T-helper 2 cell treated with Interferon-gamma antibody and Interleukin-4, amounts not matched to agents 5 μg/mL and 100 μg/mL, for 36 hours (primary cell): ENCODE data around the gene RFC5.

Source experiments
- DNase-seq: peaks from one replicate; pipeline ENCODE4 v3.0.0; 2021; ENCODE audit warnings: low spot score
- H3K27ac Mint-ChIP-seq: one replicate; pipeline ENCODE4 v1.8.0; 2021; ENCODE audit warnings: mild to moderate bottlenecking, mixed read lengths
- H3K27me3 Mint-ChIP-seq: one replicate; pipeline ENCODE4 v1.8.0; 2021; ENCODE audit warnings: low read depth, mixed read lengths
- H3K36me3 Mint-ChIP-seq: one replicate; pipeline ENCODE4 v1.8.0; 2021; ENCODE audit warnings: low read depth, mixed read lengths
- H3K4me1 Mint-ChIP-seq: one replicate; pipeline ENCODE4 v1.8.0; 2021; ENCODE audit warnings: low read depth, mixed read lengths
- H3K4me3 Mint-ChIP-seq: one replicate; pipeline ENCODE4 v1.8.0; 2022; ENCODE audit warnings: mild to moderate bottlenecking, moderate library complexity, mixed read lengths
- H3K9me3 Mint-ChIP-seq: one replicate; pipeline ENCODE4 v1.8.0; 2021; ENCODE audit warnings: mixed read lengths

Gene RFC5

DNA sequence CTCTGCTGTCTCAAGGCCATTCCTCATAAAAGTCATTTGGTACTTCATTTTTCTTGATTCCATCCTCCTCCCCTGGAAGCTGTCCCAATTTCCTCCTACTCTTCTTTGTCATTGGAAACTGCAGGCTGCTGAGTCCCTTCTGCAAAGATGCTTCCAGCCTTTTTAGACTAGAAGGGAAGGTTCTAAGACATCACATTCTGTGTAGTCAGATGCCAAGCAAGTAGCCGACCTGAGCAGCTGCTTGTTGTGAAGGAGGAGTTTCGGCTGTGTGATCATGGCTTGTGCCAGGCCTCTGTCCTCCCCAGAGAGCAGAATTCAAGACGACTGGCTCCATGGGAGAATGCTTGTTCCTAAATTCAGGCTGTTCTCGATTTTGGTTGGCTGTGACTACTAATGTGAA is 8.7 kb downstream of the RFC5 start:
- DNase-seq: no peak
- H3K27me3 Mint-ChIP-seq: no peaks in the 10 kb centered on the region
- H3K9me3 Mint-ChIP-seq: no peaks in the 10 kb centered on the region
- H3K4me1 Mint-ChIP-seq: peaks cover 4% of the 10 kb centered on the region
- H3K36me3 Mint-ChIP-seq: peaks cover 69% of the 10 kb centered on the region
- no peak overlapping the region for H3K27ac Mint-ChIP-seq
- H3K4me3 Mint-ChIP-seq: no peak overlapping the region

DNA sequence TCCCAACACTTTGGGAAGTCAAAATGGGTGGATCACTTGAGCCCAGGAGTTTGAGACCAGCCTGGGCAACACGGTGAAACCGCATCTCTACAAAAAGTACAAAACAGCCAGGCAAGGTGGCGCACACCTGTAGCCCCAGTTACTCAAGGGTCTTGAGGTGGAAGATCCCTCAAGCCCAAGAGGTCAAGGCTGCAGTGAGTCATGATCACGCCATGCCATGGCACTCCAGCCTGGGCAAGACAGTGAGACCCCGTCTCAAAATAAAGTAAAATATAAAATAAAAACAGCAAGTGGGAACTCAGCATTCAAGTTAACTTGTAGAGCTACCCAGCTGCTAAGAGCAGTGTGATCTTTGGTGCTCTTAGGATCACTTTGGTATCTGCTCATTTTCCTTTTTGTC is 12.7 kb downstream of the RFC5 start:
- H3K36me3 Mint-ChIP-seq: peaks cover 69% of the 10 kb centered on the region
- H3K4me1 Mint-ChIP-seq: peaks cover 4% of the 10 kb centered on the region
- no peaks in the 10 kb centered on the region for H3K9me3 Mint-ChIP-seq
- no peak overlapping the region for H3K4me3 Mint-ChIP-seq
- H3K27me3 Mint-ChIP-seq: no peaks in the 10 kb centered on the region
- DNase-seq: no peak
- H3K27ac Mint-ChIP-seq: no peak overlapping the region

GRCh38 chr12:118032188-118032587 is 15.7 kb downstream of the RFC5 start:
- Mint-ChIP-seq H3K27ac (no peak overlapping the region), H3K4me1 (peaks cover 25% of the 10 kb centered on the region), H3K27me3 (no peaks in the 10 kb centered on the region), H3K9me3 (no peaks in the 10 kb centered on the region), H3K4me3 (no peak overlapping the region), H3K36me3 (peaks cover 80% of the 10 kb centered on the region)
- no peak for DNase-seq

DNA sequence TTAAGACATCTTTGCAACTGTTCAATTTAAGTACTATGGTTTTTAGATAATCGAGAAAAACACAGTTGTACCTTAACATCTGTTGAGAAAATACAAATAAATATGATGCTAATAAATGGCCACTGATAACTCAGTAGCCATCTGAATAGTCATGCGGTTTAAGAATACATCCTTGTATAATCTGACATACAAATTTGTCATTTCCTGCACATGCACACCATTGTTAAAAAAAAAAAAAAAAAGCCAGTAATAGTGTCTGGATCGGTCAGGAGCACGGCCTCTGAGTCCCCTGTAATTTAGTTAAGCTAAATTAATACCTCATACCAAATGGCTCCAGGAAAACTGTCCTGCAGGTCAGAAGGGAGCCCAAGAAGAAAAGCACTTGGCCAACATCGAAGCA is 16.8 kb downstream of the RFC5 start:
- Mint-ChIP-seq H3K9me3 (no peaks in the 10 kb centered on the region), H3K4me3 (no peak overlapping the region), H3K36me3 (peaks cover 80% of the 10 kb centered on the region), H3K4me1 (peaks cover 25% of the 10 kb centered on the region), H3K27ac (no peak overlapping the region), H3K27me3 (no peaks in the 10 kb centered on the region)
- no peak for DNase-seq

DNA sequence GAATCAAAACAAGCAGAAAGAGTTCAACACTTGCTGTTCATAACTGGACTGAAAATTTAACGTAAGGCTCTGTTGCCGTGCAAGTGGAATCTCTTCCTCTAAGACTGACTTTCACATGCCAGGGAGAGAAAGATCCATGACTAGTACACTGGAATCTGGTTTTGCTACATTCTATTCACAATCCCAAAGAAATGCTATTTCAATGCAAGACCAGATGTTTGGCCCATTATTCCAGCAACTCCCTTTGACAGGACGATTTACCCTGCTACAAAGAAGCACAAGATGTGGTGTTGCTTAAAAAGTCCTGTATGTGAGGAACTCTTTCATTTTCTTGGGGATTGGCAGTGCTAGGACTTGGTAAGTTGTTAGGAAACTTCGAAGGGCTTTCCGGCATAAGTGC is 17.4 kb downstream of the RFC5 start:
- Mint-ChIP-seq H3K9me3 (no peaks in the 10 kb centered on the region), H3K4me1 (peaks cover 25% of the 10 kb centered on the region), H3K36me3 (peaks cover 80% of the 10 kb centered on the region), H3K4me3 (no peak overlapping the region), H3K27me3 (no peaks in the 10 kb centered on the region), H3K27ac (no peak overlapping the region)
- no peak for DNase-seq

DNA sequence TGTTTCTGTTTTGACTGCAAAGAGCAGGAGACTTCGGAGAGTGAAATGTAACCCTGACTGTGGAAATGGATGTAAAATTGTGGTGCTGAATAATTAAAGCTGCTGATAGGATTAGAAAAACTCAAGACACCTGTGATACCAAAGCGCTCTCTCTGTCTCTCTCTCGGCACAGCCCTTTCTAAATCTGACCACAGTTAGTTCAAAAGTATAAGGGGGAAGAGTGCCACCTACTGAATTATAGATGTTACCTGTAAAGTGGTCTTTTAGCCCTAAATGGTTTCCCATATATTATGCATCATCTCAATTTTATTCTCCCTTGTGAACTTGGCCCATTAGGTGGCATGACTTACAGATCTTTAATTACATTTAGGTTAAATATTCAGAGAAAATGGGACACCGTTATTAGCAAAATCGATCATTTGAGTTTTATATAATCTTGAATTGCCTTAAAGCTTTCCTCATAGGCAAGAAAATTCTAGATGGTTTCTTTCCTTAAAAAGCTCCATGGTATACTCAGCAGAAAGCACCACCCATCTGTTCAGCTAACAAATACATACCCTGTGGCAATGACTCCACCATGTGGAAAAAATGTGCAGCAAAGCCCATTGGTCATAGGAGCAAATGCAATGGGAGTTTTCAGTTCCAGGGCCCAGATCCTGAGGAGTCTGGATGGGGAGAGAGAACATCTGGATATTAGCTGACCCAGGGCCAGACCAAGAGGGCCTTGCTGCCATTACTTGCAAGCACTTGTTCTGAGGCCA is 18.1 kb downstream of the RFC5 start:
- no peaks in the 10 kb centered on the region for H3K27me3 Mint-ChIP-seq
- H3K9me3 Mint-ChIP-seq: no peaks in the 10 kb centered on the region
- H3K4me3 Mint-ChIP-seq: peak overlapping the region; percentile 12

GRCh38 chr12:118035190-118036041 is 18.9 kb downstream of the RFC5 start:
- Mint-ChIP-seq H3K4me3 (peak overlapping the region; percentile 15), H3K27ac (peak overlapping the region; percentile 85), H3K27me3 (no peaks in the 10 kb centered on the region), H3K4me1 (peaks cover 25% of the 10 kb centered on the region), H3K9me3 (no peaks in the 10 kb centered on the region), H3K36me3 (peaks cover 76% of the 10 kb centered on the region)
- peak; percentile 45 for DNase-seq

More for the DNA sequence above, 18.1 kb downstream of the RFC5 start:
- Mint-ChIP-seq H3K36me3 (peaks cover 81% of the 10 kb centered on the region), H3K4me1 (peaks cover 25% of the 10 kb centered on the region), H3K27ac (peak overlapping the region; percentile 85)
- DNase-seq: no peak

GRCh38 chr12:118036672-118037411 is 20.3 kb downstream of the RFC5 start:
- no peaks in the 10 kb centered on the region for H3K27me3 Mint-ChIP-seq
- H3K4me1 Mint-ChIP-seq: peaks cover 31% of the 10 kb centered on the region
- peak overlapping the region; percentile 43 for H3K27ac Mint-ChIP-seq
- no peak overlapping the region for H3K4me3 Mint-ChIP-seq
- H3K9me3 Mint-ChIP-seq: no peaks in the 10 kb centered on the region
- peaks cover 75% of the 10 kb centered on the region for H3K36me3 Mint-ChIP-seq
- DNase-seq: no peak

DNA sequence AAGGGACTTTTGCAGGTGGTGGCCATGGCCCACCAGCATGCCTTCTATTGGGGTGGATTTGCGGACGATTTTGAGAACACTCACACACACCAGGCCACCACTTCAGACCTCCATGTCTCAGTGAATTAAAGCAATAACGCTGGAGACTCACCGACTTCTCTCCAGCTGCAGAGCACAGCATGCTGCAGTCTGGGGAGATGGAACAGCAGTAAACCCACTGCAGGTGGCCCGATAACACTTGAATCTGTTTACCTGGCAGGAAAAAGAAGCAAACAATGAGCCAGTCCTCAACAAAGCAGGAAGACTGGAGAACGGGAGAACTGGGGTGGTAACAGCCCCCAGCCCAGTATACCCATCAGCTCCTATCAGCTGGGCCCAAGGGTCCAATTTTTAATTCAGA is 21.6 kb downstream of the RFC5 start:
- Mint-ChIP-seq H3K27me3 (no peaks in the 10 kb centered on the region), H3K4me3 (no peak overlapping the region), H3K4me1 (peaks cover 36% of the 10 kb centered on the region), H3K9me3 (no peaks in the 10 kb centered on the region), H3K27ac (no peak overlapping the region), H3K36me3 (peaks cover 81% of the 10 kb centered on the region)
- no peak for DNase-seq

- H3K27ac Mint-ChIP-seq: no peak overlapping the region
- H3K4me3 Mint-ChIP-seq: no peak overlapping the region
- DNase-seq: no peak
- H3K9me3 Mint-ChIP-seq: no peaks in the 10 kb centered on the region
- peaks cover 26% of the 10 kb centered on the region for H3K4me1 Mint-ChIP-seq
- H3K36me3 Mint-ChIP-seq: peaks cover 69% of the 10 kb centered on the region
- no peaks in the 10 kb centered on the region for H3K27me3 Mint-ChIP-seq
Measured at GRCh38 chr12:118042091-118042490, 25.6 kb downstream of the RFC5 start.

GRCh38 chr12:118044075-118044474 is 27.6 kb downstream of the RFC5 start:
- H3K27ac Mint-ChIP-seq: no peak overlapping the region

DNA sequence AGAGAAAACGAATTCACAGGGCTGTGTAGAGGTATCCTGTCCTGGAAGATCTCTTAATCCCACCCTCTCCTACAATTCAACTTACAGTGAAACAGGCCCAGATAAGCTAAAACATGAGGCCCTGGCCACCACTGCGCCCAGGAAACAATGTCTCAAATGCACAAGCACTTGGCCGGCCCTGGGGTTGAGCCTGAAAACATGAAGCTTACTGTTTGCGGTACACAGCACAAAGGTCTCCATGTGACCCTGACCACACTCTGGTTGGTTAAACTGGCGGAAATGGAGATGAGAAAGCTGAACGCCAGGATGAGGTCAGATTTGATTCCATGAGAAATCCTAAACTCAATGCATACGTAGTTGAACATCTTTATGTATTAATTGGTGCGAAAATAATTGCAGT is 28.1 kb downstream of the RFC5 start:
- Mint-ChIP-seq H3K36me3 (peaks cover 62% of the 10 kb centered on the region), H3K27me3 (no peaks in the 10 kb centered on the region), H3K4me1 (peaks cover 33% of the 10 kb centered on the region), H3K9me3 (no peaks in the 10 kb centered on the region), H3K27ac (no peak overlapping the region), H3K4me3 (no peak overlapping the region)
- no peak for DNase-seq

More at GRCh38 chr12:118044075-118044474, 27.6 kb downstream of the RFC5 start:
- no peaks in the 10 kb centered on the region for H3K9me3 Mint-ChIP-seq
- H3K27me3 Mint-ChIP-seq: no peaks in the 10 kb centered on the region
- no peak overlapping the region for H3K4me3 Mint-ChIP-seq
- H3K4me1 Mint-ChIP-seq: peaks cover 32% of the 10 kb centered on the region
- peak; percentile 36 for DNase-seq
- peaks cover 62% of the 10 kb centered on the region for H3K36me3 Mint-ChIP-seq

DNA sequence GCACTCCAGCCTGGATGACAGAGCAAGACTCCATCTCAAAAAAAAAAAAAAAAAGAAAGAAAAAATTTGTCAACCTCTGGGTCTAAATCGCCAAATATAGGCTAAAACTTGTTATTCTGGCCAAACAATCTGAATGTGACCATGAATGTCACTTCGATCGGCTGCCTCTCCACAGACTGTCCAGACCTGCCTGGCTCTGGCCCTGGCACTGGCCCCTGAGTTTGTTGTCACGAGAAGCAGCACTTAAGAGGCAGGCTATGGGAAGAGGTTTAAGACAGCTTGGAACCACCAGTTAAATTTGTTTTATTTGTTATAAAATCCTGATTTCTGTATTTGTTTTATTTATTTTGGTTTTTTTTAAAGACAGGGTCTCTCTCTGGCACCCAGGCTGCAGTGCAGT is 29.9 kb downstream of the RFC5 start:
- Mint-ChIP-seq H3K4me1 (peaks cover 28% of the 10 kb centered on the region), H3K27ac (no peak overlapping the region), H3K4me3 (no peak overlapping the region), H3K36me3 (peaks cover 64% of the 10 kb centered on the region), H3K27me3 (no peaks in the 10 kb centered on the region), H3K9me3 (no peaks in the 10 kb centered on the region)
- no peak for DNase-seq
